Thoracic aorta (tissue), 2 donors: ENCODE results near the gene SPINT2. TPM values are rescaled to one million over a fixed set of nuclear protein-coding genes. Genes with fewer than 3 reads are reported as not detected.

Experiments
- ATAC-seq: fragments of 150-250 bp; one replicate; pipeline ENCODE4 v1.8.0; 2017; ENCODE audit warnings: low read depth; ENCODE audit not compliant: insufficient number of reproducible peaks, low FRiP score
- DNase-seq: peaks from one replicate; pipeline ENCODE4 v3.0.0-alpha.2; 2020; ENCODE audit warnings: low spot score
- H3K27ac ChIP-seq, 2 donors: fragments of 200-600 bp; sonication (generic); 1 replicate in 1 of 2; 2 replicates in 1 of 2; pipeline ENCODE4 v1.5.1; 2016; ENCODE audit warnings: mild to moderate bottlenecking in 2 of 2, moderate library complexity in 2 of 2
- H3K27me3 ChIP-seq: fragments of 200-600 bp; sonication (generic); replicated peaks from 2 replicates; pipeline ENCODE4 v1.6.0; 2016; ENCODE audit warnings: mild to moderate bottlenecking; ENCODE audit not compliant: insufficient read depth
- H3K36me3 ChIP-seq: fragments of 200-600 bp; sonication (generic); one replicate; pipeline ENCODE4 v1.5.1; 2016
- H3K4me1 ChIP-seq, 2 donors: fragments of 200-600 bp; sonication (generic); 1 replicate in 1 of 2; 2 replicates in 1 of 2; pipeline versions ENCODE4 v1.5.1 to v1.6.0; 2016; ENCODE audit warnings: low read depth in 2 of 2, mild to moderate bottlenecking in 1 of 2; ENCODE audit not compliant: control insufficient read depth in 1 of 2
- H3K4me3 ChIP-seq: fragments of 200-600 bp; sonication (generic); 2 replicates; pipeline ENCODE4 v1.5.1; 2016; ENCODE audit warnings: mild to moderate bottlenecking
- H3K9me3 ChIP-seq: fragments of 200-600 bp; sonication (generic); 2 replicates; pipeline ENCODE4 v1.5.1; 2016
- CTCF ChIP-seq: fragments of 200-600 bp; sonication (generic); IDR thresholded peaks from one replicate; pipeline ENCODE4 v1.5.1; 2019; ENCODE audit warnings: antibody characterized with exemption
- total RNA-seq, 2 donors: library from RNA; depleted of rRNA; stranded (reverse); fragments of >200 nt; gene quantifications; one replicate each; pipeline versions ENCODE4 v1.1.0 to v1.2.3, GENCODE V29; 2016

SPINT2 gene
- total RNA-seq, 2 donors from 2014 or later: 218 to 480 TPM

- Histone ChIP-seq H3K36me3 (no peaks in the 10 kb centered on the region), H3K27ac (no peak overlapping the region), H3K4me3 (no peak overlapping the region), H3K4me1 (peaks cover 10% of the 10 kb centered on the region in 2 donors), H3K27me3 (no peaks in the 10 kb centered on the region), H3K9me3 (no peaks in the 10 kb centered on the region)
- TF ChIP-seq CTCF: no peak
- no peak for ATAC-seq
- DNase-seq: no peak
Measured at GRCh38 chr19:38231918-38232317, 32.5 kb upstream of the SPINT2 start.

GRCh38 chr19:38233740-38234251, 30.6 kb upstream of the SPINT2 start:
- Histone ChIP-seq H3K27me3 (no peaks in the 10 kb centered on the region), H3K36me3 (no peaks in the 10 kb centered on the region), H3K4me1 (peaks cover 5 to 6% of the 10 kb centered on the region in 2 donors), H3K27ac (no peak overlapping the region), H3K4me3 (no peak overlapping the region), H3K9me3 (no peaks in the 10 kb centered on the region)
- peak; percentile 85 for TF ChIP-seq CTCF
- ATAC-seq (no peak), DNase-seq (no peak)

- Histone ChIP-seq H3K36me3 (no peaks in the 10 kb centered on the region), H3K4me1 (peaks cover 0 to 3% of the 10 kb centered on the region in 2 donors), H3K27ac (no peak overlapping the region), H3K4me3 (no peak overlapping the region), H3K27me3 (no peaks in the 10 kb centered on the region), H3K9me3 (no peaks in the 10 kb centered on the region)
- no peak for DNase-seq
- TF ChIP-seq CTCF: no peak
- ATAC-seq: no peak
Measured at GRCh38 chr19:38234615-38235014, 29.8 kb upstream of the SPINT2 start.

DNA sequence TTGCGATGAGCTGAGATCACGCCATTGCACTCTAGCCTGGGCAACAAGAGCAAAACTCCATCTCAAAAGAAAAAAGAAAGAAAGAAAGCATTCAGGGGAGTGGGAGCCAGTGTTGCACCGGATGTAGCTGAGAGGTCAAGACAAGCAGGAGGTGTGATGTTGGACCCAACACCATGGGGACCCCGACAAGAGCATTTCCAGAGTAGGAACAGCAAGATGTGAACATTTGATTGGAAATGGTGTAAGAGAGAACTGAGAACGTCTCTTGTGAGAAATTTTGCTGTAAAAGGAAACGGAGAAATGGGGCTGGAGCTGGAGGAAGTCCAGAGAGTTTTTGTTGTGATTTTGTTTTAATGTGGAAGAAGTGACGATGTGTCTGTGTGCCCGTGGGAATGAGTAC, 24.6 kb upstream of the SPINT2 start:
- Histone ChIP-seq H3K4me1 (peaks cover 8 to 31% of the 10 kb centered on the region in 2 donors), H3K36me3 (no peaks in the 10 kb centered on the region), H3K27me3 (no peaks in the 10 kb centered on the region), H3K27ac (peak overlapping the region; percentile 2 to 5), H3K4me3 (no peak overlapping the region), H3K9me3 (no peaks in the 10 kb centered on the region)
- no peak for TF ChIP-seq CTCF
- DNase-seq (no peak), ATAC-seq (no peak)

GRCh38 chr19:38243279-38243673, 21.1 kb upstream of the SPINT2 start:
- no peaks in the 10 kb centered on the region for H3K36me3 ChIP-seq
- no peaks in the 10 kb centered on the region for H3K9me3 ChIP-seq
- H3K4me1 ChIP-seq: peaks cover 29 to 64% of the 10 kb centered on the region in 2 donors
- H3K4me3 ChIP-seq: peak overlapping the region; percentile 66
- no peak for TF ChIP-seq CTCF
- no peaks in the 10 kb centered on the region for H3K27me3 ChIP-seq
- DNase-seq (no peak), ATAC-seq (no peak)
- no peak overlapping the region for H3K27ac ChIP-seq
